GM20431 (cell line): ENCODE results near the gene ITPKB.

ENCODE experiments used
- in situ Hi-C: fragments of 300-500 bp; cut with MseI, MboI; formaldehyde crosslinking; loops from one replicate; pipeline ENCODE4 v1.15.0; 2020; ENCODE audit warnings: low sequenced_read_pairs; ENCODE audit not compliant: unreplicated experiment

ITPKB gene

GRCh38 chr1:226709953-226710352, 29.1 kb downstream of the ITPKB start:
- in situ Hi-C loops, result no loop called here

- in situ Hi-C loops, result no loop called here
These were observed 30.1 kb downstream of the ITPKB start for GRCh38 chr1:226708967-226709396.

GRCh38 chr1:226708342-226708780, 30.7 kb downstream of the ITPKB start:
- in situ Hi-C loops, result no loop called here

GRCh38 chr1:226706684-226707083, 32.4 kb downstream of the ITPKB start:
- in situ Hi-C loops, result no loop called here

GRCh38 chr1:226704169-226704937, 34.7 kb downstream of the ITPKB start:
- in situ Hi-C loops, result no loop called here

GRCh38 chr1:226702957-226703831, 35.9 kb downstream of the ITPKB start:
- in situ Hi-C loops, result no loop called here

GRCh38 chr1:226702318-226702956, 36.6 kb downstream of the ITPKB start:
- in situ Hi-C loops, result no loop called here

- in situ Hi-C loops, result no loop called here
These were observed 38.2 kb downstream of the ITPKB start for GRCh38 chr1:226700861-226701260.

- in situ Hi-C loops, result no loop called here
These were observed 39.9 kb downstream of the ITPKB start for GRCh38 chr1:226699166-226699565.

- in situ Hi-C loops, result no loop called here
These were observed 40.4 kb downstream of the ITPKB start for GRCh38 chr1:226698659-226699058.

- in situ Hi-C loops, result no loop called here
These were observed 41.0 kb downstream of the ITPKB start for GRCh38 chr1:226697929-226698544.

- in situ Hi-C loops, result no loop called here
These were observed 41.7 kb downstream of the ITPKB start for GRCh38 chr1:226697151-226697928.

- in situ Hi-C loops, result no loop called here
These were observed 42.5 kb downstream of the ITPKB start for GRCh38 chr1:226696547-226696946.

GRCh38 chr1:226695335-226695900, 43.7 kb downstream of the ITPKB start:
- in situ Hi-C loops, result no loop called here

- in situ Hi-C loops, result no loop called here
These were observed 46.3 kb downstream of the ITPKB start for GRCh38 chr1:226692823-226693222.

GRCh38 chr1:226692051-226692792, 46.9 kb downstream of the ITPKB start:
- in situ Hi-C loops, result no loop called here

GRCh38 chr1:226691247-226691646, 47.8 kb downstream of the ITPKB start:
- in situ Hi-C loops, result no loop called here

GRCh38 chr1:226690460-226690982, 48.6 kb downstream of the ITPKB start:
- in situ Hi-C loops, result no loop called here
